Posterior vena cava (tissue), 2 donors: ENCODE results near the gene PAFAH2. TPM values are rescaled to one million over a fixed set of nuclear protein-coding genes. Genes with fewer than 3 reads are reported as not detected.

ENCODE experiments used
- DNase-seq: peaks from one replicate; pipeline ENCODE4 v3.0.0-alpha.2; 2020; ENCODE audit warnings: low spot score
- intact Hi-C, 2 donors: fragments of 100-400 bp; cut with DNase I; formaldehyde crosslinking; loops; one replicate each; pipeline versions ENCODE4 v1.14.1 to v1.14.2; 2022 to 2023
- total RNA-seq, 2 donors: library from RNA; stranded (reverse); fragmentation: NEBNext Ultra II Directional; extraction: Animal tissue kit (Norgen Biotek cat#: 25700); gene quantifications; one replicate each; pipeline ENCODE4 v1.2.1, GENCODE V29; 2021
- donor health status: DM: yes; HTN: yes; CAD: no.
- donor health status: DM: yes; HTN: yes; CAD: no.

Gene PAFAH2
- total RNA-seq, 2 donors from 2014 or later: 7.2 to 7.7 TPM

DNA sequence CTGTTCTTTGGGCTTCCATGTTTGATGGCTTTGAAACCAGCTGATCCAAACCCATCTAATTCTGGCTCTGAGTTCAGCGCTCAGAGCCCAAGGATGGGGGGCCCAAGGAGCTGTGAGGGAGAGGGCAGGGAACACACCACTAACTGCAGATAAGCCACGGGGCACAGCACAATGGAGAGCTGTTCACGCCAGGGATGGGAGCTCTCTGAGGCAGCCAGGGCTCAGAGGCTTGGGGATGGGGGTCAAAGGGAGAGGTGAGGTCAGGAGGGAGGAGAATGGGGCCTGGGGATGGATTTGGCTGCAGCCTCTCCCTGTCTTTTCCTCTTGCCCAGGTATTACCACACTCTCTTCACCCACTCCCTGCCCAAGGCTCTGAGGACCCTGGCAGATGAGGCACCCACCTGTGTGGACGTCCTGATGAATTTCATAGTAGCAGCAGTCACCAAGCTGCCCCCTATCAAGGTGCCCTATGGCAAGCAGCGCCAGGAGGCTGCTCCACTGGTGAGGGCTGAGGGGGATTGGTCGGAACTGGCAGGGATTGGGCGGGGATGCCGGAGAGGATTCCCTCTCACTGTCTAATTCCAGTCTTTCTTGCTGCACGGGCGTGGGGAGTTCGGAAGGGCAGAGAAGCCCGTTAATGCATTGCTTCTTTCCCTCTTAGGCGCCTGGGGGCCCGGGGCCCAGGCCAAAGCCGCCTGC, 36.8 kb upstream of the PAFAH2 start:
- intact Hi-C loops: loop anchor here (10.0 kb wide), 1 partner anchor 110 kb away; no protein-coding TSS in a partner anchor
- no peak for DNase-seq

DNA sequence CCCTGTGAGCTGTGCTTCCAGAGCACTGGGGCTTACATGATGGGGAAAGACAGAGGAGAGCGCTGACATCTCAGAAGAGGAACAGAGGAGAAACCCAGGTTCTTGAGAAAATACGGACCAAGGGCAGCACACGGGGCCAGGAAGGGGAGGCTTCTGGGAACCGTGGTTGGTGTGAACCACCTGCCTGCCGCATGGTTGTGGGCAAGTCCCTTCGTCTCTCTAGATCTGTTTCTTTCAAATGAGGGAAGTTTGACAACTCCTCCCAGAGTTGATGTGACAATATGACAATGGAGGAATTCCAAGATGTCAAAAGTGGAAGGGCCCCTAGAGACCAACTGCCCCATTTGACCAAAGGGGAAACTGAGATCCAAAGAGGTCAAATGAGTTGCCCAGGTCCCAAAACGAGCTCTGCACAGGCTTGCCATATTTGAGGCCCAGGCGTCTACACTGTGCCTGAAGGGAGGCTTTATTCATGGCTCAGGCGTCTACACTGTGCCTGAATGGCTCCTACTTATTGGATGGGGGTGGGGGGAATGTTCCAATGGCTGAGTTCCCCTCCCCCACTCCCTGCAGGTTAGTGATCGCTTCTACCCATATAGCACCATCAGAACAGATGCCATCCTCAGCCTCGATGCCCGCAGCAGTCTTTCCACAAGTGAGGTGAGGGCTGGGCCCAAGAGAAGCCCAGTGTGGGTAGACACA, 34.9 kb upstream of the PAFAH2 start:
- intact Hi-C loops: loop anchor here (10.0 kb wide), 1 partner anchor 112 kb away; no protein-coding TSS in a partner anchor
- DNase-seq: no peak

DNA sequence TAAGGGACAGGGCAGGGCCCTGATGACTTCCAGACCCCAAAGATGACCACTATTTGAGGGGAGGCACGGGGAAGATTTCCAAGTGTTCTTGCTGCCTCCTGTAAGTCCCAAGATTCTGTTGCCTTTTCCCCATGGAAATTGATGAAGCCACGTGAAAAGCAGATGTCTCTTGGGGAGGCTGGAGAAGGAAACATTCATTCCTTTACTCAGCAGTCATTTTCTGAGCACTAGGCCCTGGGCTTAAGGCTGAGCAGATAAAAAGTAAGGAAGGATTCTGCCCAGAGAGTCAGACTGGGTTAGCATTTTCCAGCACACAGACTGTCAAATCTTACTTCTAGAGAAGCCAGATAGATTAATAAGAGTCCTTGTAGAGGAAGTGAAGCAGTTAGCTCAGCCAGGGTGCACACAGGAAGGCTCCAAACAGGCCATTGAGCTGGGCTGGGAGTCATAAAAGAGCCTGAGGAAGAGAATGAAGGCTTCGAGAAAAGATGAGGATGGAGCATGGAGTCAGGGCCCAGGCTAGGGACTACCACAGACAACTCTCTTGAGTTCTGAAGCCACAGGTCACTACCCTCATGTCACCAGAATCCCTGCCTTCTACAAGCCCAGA, 33.9 kb upstream of the PAFAH2 start:
- DNase-seq: no peak
- intact Hi-C loops: loop anchor here (10.0 kb wide), 1 partner anchor 113 kb away; no protein-coding TSS in a partner anchor

GRCh38 chr1:26031196-26031595, 33.3 kb upstream of the PAFAH2 start:
- no peak for DNase-seq
- intact Hi-C loops: loop anchor here (10.0 kb wide), 1 partner anchor 114 kb away; no protein-coding TSS in a partner anchor

GRCh38 chr1:26029864-26030481, 32.1 kb upstream of the PAFAH2 start:
- intact Hi-C loops: loop anchor here (10.0 kb wide), 2 partner anchors 115 to 905 kb away; no protein-coding TSS in a partner anchor

DNA sequence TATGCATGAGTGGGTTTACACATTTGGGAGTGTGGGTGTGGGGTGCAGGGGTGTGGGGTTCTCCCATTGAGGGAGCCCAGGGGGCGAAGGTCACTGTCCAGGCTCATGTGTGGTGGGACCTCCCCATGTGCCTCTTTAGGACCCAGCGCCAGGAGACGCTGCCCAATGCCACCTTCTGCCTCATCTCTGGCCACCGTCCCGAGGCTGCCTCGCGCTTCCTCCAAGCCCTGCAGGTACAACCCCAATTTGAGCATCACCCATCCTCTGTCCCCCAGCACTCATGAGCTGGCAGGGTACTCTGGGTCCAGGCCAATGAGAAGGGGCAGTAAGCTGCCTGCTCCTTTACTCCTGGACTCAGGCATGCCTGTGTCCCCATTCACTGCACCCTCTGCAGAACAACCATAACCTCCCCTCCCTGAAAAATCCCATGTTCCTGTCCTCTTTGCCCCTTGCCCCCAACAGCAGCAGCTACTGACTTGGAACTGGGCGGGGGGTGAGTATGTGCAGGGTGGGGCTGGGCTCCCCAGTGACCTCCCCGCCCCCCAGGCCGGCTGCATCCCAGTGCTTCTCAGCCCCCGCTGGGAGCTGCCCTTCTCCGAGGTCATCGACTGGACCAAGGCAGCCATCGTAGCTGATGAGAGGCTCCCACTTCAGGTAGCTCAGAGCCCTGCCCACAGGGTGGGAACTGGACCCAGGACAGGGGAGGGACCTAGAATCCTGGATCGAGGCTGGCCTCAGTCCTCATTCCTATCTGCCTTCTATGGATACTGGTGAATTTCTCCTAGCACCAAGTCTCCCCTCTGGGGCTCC, 31.4 kb upstream of the PAFAH2 start:
- intact Hi-C loops: loop anchor here in 1 of 2 donors (10.0 kb wide), 1 partner anchor 904 kb away; no protein-coding TSS in a partner anchor
- no peak for DNase-seq

More at GRCh38 chr1:26029864-26030481, 32.1 kb upstream of the PAFAH2 start:
- DNase-seq: no peak

- no peak for DNase-seq
- intact Hi-C loops: loop anchor here in 1 of 2 donors (10.0 kb wide), 1 partner anchor 904 kb away; no protein-coding TSS in a partner anchor
Measured at GRCh38 chr1:26028490-26028980, 30.7 kb upstream of the PAFAH2 start.

DNA sequence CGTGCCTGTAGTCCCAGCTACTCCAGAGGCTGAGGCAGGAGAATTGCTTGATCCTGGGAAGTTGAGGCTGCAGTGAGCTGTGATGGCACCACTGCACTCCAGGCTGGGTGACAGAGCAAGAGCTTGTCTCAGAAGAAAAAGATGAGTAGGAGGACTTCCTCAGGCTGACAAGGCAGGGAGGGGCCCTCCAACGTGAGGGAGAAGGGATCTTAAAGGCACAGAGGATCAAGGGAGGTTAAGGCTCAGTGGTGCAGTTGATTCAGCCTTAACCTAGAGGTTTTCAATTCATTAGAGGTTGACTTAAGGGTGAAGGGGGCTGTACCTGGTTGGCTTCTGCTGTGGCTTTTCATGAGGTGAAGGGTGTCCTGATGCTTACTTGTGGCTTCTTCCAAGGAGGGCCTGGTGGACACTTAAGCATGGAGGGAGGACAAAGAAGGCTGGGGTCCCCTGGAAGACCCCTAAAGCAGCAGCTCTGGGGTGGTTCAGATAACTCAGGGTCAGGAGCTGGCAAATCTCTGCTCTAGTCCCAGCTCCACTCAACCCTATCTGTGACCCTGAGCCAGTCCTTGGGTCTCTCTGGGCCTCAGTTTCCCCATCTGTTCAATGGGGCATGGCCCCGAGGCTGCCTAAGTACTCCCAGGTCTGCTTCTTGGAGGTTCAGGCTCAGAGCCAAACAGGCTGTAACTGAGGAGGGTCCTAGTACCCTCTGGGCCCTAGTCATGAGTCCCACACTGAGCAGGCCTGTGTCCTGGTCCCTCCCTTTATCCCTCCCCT, 30.0 kb upstream of the PAFAH2 start:
- intact Hi-C loops: loop anchor here in 1 of 2 donors (10.0 kb wide), 1 partner anchor 903 kb away; no protein-coding TSS in a partner anchor
- DNase-seq: no peak

GRCh38 chr1:26025517-26025916, 27.7 kb upstream of the PAFAH2 start:
- intact Hi-C loops: loop anchor here in 1 of 2 donors (10.0 kb wide), 1 partner anchor 901 kb away; no protein-coding TSS in a partner anchor
- DNase-seq: no peak

GRCh38 chr1:26025060-26025459, 27.2 kb upstream of the PAFAH2 start:
- no peak for DNase-seq
- intact Hi-C loops: loop anchor here in 1 of 2 donors (10.0 kb wide), 1 partner anchor 900 kb away; no protein-coding TSS in a partner anchor

GRCh38 chr1:26023826-26024225, 26.0 kb upstream of the PAFAH2 start:
- intact Hi-C loops: loop anchor here in 1 of 2 donors (10.0 kb wide), 1 partner anchor 899 kb away; no protein-coding TSS in a partner anchor
- DNase-seq: no peak

GRCh38 chr1:26023009-26023408, 25.1 kb upstream of the PAFAH2 start:
- no peak for DNase-seq
- intact Hi-C loops: loop anchor here in 1 of 2 donors (10.0 kb wide), 1 partner anchor 898 kb away; no protein-coding TSS in a partner anchor

GRCh38 chr1:26022404-26022779, 24.5 kb upstream of the PAFAH2 start:
- DNase-seq: no peak
- intact Hi-C loops: loop anchor here in 1 of 2 donors (10.0 kb wide), 1 partner anchor 898 kb away; no protein-coding TSS in a partner anchor

DNA sequence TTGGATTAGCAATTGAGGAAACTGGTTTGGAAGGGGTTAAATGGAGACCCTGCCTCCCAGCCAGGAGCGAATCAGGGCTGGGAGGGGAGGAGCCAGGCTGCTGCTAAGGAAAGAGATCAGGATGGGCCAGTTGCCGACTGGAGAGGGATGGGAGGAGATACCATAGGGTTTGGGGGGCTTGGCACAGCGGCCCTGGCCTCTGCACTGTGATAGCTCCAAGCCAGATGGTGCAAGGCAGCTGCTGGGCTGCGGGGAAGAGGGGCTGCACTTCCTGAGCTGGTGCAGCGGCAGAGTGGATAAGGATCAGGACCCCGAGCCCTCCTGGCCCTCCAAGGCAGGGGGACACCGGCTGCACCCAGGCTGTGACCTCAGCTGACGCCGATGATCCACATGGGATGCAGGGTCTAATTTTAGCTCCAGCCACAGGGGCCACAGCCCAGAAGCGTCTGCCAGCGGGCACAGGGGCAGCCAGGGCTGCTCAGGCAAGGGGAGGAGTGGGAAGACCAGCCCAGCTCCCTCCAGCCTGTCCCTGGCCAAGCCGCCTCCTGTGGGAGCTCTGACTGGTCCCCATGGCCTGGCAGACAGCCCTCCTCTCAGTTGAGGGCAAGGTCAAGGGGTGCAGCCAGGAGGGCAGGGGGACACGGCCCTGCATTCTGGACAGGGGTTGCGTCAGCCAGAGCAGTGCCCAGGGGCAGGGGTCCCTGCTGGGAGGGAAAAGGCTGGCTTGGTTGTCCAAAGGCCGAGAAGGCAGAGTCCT, 24.0 kb upstream of the PAFAH2 start, which contains the start of gene EXTL1:
Gene EXTL1, plus strand, starts transcription at position 129 of the 757 bp plus-strand sequence. CDS start 872 bp downstream, outside the sequence.
- intact Hi-C loops: loop anchor here in 1 of 2 donors (10.0 kb wide), 1 partner anchor 897 kb away; no protein-coding TSS in a partner anchor
- no peak for DNase-seq

GRCh38 chr1:26020941-26021646, 23.2 kb upstream of the PAFAH2 start:
- intact Hi-C loops: loop anchor here in 1 of 2 donors (1.0 to 10.0 kb wide), 2 partner anchors 22 to 896 kb away; no protein-coding TSS in a partner anchor
- no peak for DNase-seq
